Measurements from ENCODE around the gene SDK2. TPM values are rescaled to one million over a fixed set of nuclear protein-coding genes. Genes with fewer than 3 reads are reported as not detected.

The SDK2 gene
- total and polyA plus RNA-seq, 2 of the 8 experiments (the other 6 are each of a cell fraction or from before 2014, with no cell fraction given), result 3.9 to 4.1 TPM

DNA sequence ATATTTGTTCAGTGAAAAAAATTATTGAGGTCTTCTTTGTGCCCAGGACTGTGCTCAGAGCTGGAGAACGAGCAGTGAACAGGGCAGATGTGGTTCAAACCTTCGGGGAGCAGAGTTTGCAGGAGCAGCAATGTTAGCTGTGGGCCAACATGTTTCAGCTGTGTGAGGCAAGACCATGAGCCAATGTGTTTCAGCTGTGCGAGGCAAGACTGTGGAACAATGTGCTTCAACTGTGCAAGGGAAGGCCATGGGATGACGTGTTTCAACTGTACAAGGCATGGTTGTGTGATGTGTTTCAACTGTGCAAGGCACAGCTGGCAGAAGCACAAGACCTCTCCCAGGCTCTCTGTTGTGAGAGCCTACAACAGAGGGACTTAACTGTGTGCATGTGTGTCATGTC, 35.2 kb upstream of the SDK2 start:
- CTCF ChIA-PET (ENCODE audit: partially characterized antibody), result no interaction called here

More for the DNA sequence above, 35.2 kb upstream of the SDK2 start:
- no peak for DNase-seq (ENCODE audit: low read depth in 1 of 2, low spot score in 2 of 2)
- Histone ChIP-seq H3K36me3 (ENCODE audit: control insufficient read depth in 2 of 4, insufficient read depth in 4 of 4, low read length in 3 of 4) (no peaks in the 10 kb centered on the region), H3K4me3 (ENCODE audit: extremely low read depth in 1 of 4, insufficient read depth in 2 of 4, low read depth in 3 of 4, low read length in 4 of 4) (no peak overlapping the region), H4K8ac (ENCODE audit: extremely low read depth, insufficient read depth, low read length) (no peak overlapping the region), H2AK5ac (ENCODE audit: low read depth, low read length) (no peak overlapping the region), H2AFZ (ENCODE audit: low read length) (no peak overlapping the region), H4K5ac (ENCODE audit: insufficient read length, low read depth, low read length) (no peak overlapping the region), H3K4ac (replicated peaks; ENCODE audit: insufficient read length, low read depth, low read length) (no peak overlapping the region), H3K56ac (replicated peaks; ENCODE audit: insufficient read length, low read depth, low read length) (no peak overlapping the region), H2BK5ac (ENCODE audit: low read depth, low read length) (no peak overlapping the region), H2BK15ac (ENCODE audit: low read length) (no peak overlapping the region), H3K27me3 (replicated peaks in 1 of 4; ENCODE audit: control insufficient read depth in 3 of 4, extremely low read depth in 1 of 4, insufficient read depth in 3 of 4, low read length in 3 of 4) (no peaks in the 10 kb centered on the region; a peak in 2 of 7 replicates), H3K79me1 (ENCODE audit: low read depth, low read length) (no peaks in the 10 kb centered on the region), H3K27ac (ENCODE audit: low read depth, low read length) (no peak overlapping the region), H4K91ac (replicated peaks; ENCODE audit: insufficient read length, low read length) (peak overlapping the region; percentile 42), H2BK20ac (ENCODE audit: low read length) (no peak overlapping the region), H2BK120ac (replicated peaks; ENCODE audit: low read depth, low read length) (no peak overlapping the region), H3K79me2 (ENCODE audit: control insufficient read depth in 1 of 2, insufficient read depth in 2 of 2, low read length in 2 of 2) (no peaks in the 10 kb centered on the region), H3K4me1 (replicated peaks in 1 of 4; ENCODE audit: control insufficient read depth in 3 of 4, insufficient read depth in 4 of 4, low read length in 3 of 4) (peaks cover 2 to 8% (median 4%) of the 10 kb centered on the region in 4 experiments; a peak in 3 of 7 replicates), H3K23ac (ENCODE audit: insufficient read length) (no peak overlapping the region), H3K4me2 (ENCODE audit: insufficient read depth in 1 of 2, low read depth in 2 of 2, low read length in 2 of 2) (no peak overlapping the region), H4K20me1 (replicated peaks in 1 of 2; ENCODE audit: control insufficient read depth in 1 of 2, insufficient read depth in 2 of 2, low read length in 2 of 2) (peaks cover 0 to 2% of the 10 kb centered on the region in 2 experiments), H3K9ac (replicated peaks in 1 of 4; ENCODE audit: extremely low read depth in 1 of 4, low read depth in 3 of 4, low read length in 3 of 4) (no peak overlapping the region), H3K14ac (ENCODE audit: insufficient read length) (no peak overlapping the region), H3K9me3 (ENCODE audit: insufficient read depth in 2 of 2, low read depth in 1 of 2, low read length in 1 of 2) (peaks cover 4 to 5% of the 10 kb centered on the region in 2 experiments; a peak in 2 of 4 replicates), H2BK12ac (ENCODE audit: low read depth, low read length) (no peak overlapping the region), H3K23me2 (ENCODE audit: low read depth, low read length) (peaks cover 3% of the 10 kb centered on the region; the same call in 1 of the 2 replicates), H3K18ac (ENCODE audit: extremely low read depth, low read length) (no peak overlapping the region)
- POLR2A ChIA-PET (ENCODE audit: partially characterized antibody), result no interaction called here
- no peak for FAIRE-seq
- TF ChIP-seq ZNF274 (IDR thresholded peaks at IDR 0.05; ENCODE audit: borderline replicate concordance, extremely low read depth, low read length), result no peak
- TF ChIP-seq PHF8 (conservative IDR thresholded peaks at IDR 0.05; ENCODE audit: low read depth, low read length), result no peak
- TF ChIP-seq RXRA (IDR thresholded peaks at IDR 0.05; ENCODE audit: insufficient read depth, low read depth, low read length), result no peak
- TF ChIP-seq SIX5 (IDR thresholded peaks at IDR 0.05; ENCODE audit: low read depth, low read length), result no peak
- TF ChIP-seq, protein P1, sequence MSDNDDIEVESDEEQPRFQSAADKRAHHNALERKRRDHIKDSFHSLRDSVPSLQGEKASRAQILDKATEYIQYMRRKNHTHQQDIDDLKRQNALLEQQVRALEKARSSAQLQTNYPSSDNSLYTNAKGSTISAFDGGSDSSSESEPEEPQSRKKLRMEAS (IDR thresholded peaks at IDR 0.05), result no peak
- TF ChIP-seq EGR1 (IDR thresholded peaks at IDR 0.05; ENCODE audit: borderline replicate concordance, low read depth, low read length), result no peak
- TF ChIP-seq RFX5 (IDR thresholded peaks at IDR 0.05; ENCODE audit: borderline replicate concordance, low read depth, low read length), result no peak
- TF ChIP-seq KDM4A (IDR thresholded peaks at IDR 0.05; ENCODE audit: low read depth, low read length, severe bottlenecking), result no peak
- TF ChIP-seq EP300 (IDR thresholded peaks at IDR 0.05; ENCODE audit: borderline replicate concordance in 1 of 2, low read depth in 2 of 2, low read length in 2 of 2), result no peak
- no peak for TF ChIP-seq NANOG (IDR thresholded peaks at IDR 0.05; ENCODE audit: insufficient read depth, low read depth, low read length, poor library complexity, severe bottlenecking)
- no peak for TF ChIP-seq CTBP2 (IDR thresholded peaks at IDR 0.05; ENCODE audit: borderline replicate concordance, insufficient read depth, insufficient read length, low read length)
- no peak for TF ChIP-seq CBX5 (IDR thresholded peaks at IDR 0.05; ENCODE audit: low read depth, low read length)
- no peak for TF ChIP-seq MAFK (IDR thresholded peaks at IDR 0.05; ENCODE audit: low read depth, low read length)
- TF ChIP-seq TCF12 (IDR thresholded peaks at IDR 0.05; ENCODE audit: low read depth, low read length), result no peak
- 89% methylated on average over 4 of the region's 4 CpGs; no CpG with 5 or more reads in 1 of the 2 experiments for WGBS, 2 experiments (ENCODE audit: extremely low coverage in 1 of 2, insufficient coverage in 1 of 2, insufficient read length in 1 of 2, insufficient replicate concordance in 2 of 2, low coverage in 1 of 2, low lambda C conversion rate in 2 of 2, missing lambda C conversion rate in 1 of 2)
